ENCODE data around the gene CCDC178. TPM values are rescaled to one million over a fixed set of nuclear protein-coding genes. Genes with fewer than 3 reads are reported as not detected.
"Not testable (repeated sequence)": the region's sequence is repeated elsewhere in the genome, so short reads cannot be mapped to it uniquely, and the experiment has no call there.

The CCDC178 gene
- total RNA-seq, 1 donor from 2014 or later: not detected

- intact Hi-C loops (cut with micrococcal nuclease): loop anchor here (5.0 kb wide), 1 partner anchor 1556 kb away; no protein-coding TSS in a partner anchor
These were observed 208.8 kb downstream of the CCDC178 start for GRCh38 chr18:33231474-33232317.

- intact Hi-C loops (cut with micrococcal nuclease): no loop called here
These were observed 228.2 kb downstream of the CCDC178 start for GRCh38 chr18:33212363-33212762.

- intact Hi-C loops (cut with micrococcal nuclease): no loop called here
These were observed 229.8 kb downstream of the CCDC178 start for GRCh38 chr18:33210575-33211189.

GRCh38 chr18:33205777-33206176 is 234.7 kb downstream of the CCDC178 start:
- intact Hi-C loops (cut with micrococcal nuclease): no loop called here

- intact Hi-C loops (cut with micrococcal nuclease): loop anchor here (5.0 kb wide), 1 partner anchor 49 kb away; no protein-coding TSS in a partner anchor
These were observed 239.0 kb downstream of the CCDC178 start for GRCh38 chr18:33201509-33201926.

GRCh38 chr18:33195795-33196194 is 244.7 kb downstream of the CCDC178 start:
- intact Hi-C loops (cut with micrococcal nuclease): no loop called here

- intact Hi-C loops (cut with micrococcal nuclease): no loop called here
These were observed 245.7 kb downstream of the CCDC178 start for GRCh38 chr18:33194793-33195192.

- intact Hi-C loops (cut with micrococcal nuclease): no loop called here
These were observed 255.6 kb downstream of the CCDC178 start for GRCh38 chr18:33184958-33185357.

GRCh38 chr18:33184175-33184574 is 256.3 kb downstream of the CCDC178 start:
- intact Hi-C loops (cut with micrococcal nuclease): no loop called here

GRCh38 chr18:33183136-33183535 is 257.4 kb downstream of the CCDC178 start:
- intact Hi-C loops (cut with micrococcal nuclease): no loop called here

GRCh38 chr18:33181016-33181415 is 259.5 kb downstream of the CCDC178 start:
- intact Hi-C loops (cut with micrococcal nuclease): no loop called here

GRCh38 chr18:33169218-33169617 is 271.3 kb downstream of the CCDC178 start:
- intact Hi-C loops (cut with micrococcal nuclease): no loop called here

- intact Hi-C loops (cut with micrococcal nuclease): not testable (repeated sequence)
These were observed 276.4 kb downstream of the CCDC178 start for GRCh38 chr18:33164121-33164520.

- intact Hi-C loops (cut with micrococcal nuclease): no loop called here
These were observed 279.4 kb downstream of the CCDC178 start for GRCh38 chr18:33161131-33161530.

GRCh38 chr18:33159151-33159550 is 281.4 kb downstream of the CCDC178 start:
- intact Hi-C loops (cut with micrococcal nuclease): no loop called here

GRCh38 chr18:33157893-33158292 is 282.6 kb downstream of the CCDC178 start:
- intact Hi-C loops (cut with micrococcal nuclease): no loop called here

GRCh38 chr18:33156906-33157470 is 283.5 kb downstream of the CCDC178 start:
- intact Hi-C loops (cut with micrococcal nuclease): no loop called here

- intact Hi-C loops (cut with micrococcal nuclease): loop anchor here (5.0 kb wide), 1 partner anchor 48 kb away; no protein-coding TSS in a partner anchor
These were observed 286.5 kb downstream of the CCDC178 start for GRCh38 chr18:33154049-33154448.

GRCh38 chr18:33152376-33152775 is 288.1 kb downstream of the CCDC178 start:
- intact Hi-C loops (cut with micrococcal nuclease): loop anchor here (5.0 kb wide), 1 partner anchor 50 kb away; no protein-coding TSS in a partner anchor

GRCh38 chr18:33147811-33148210 is 292.7 kb downstream of the CCDC178 start:
- intact Hi-C loops (cut with micrococcal nuclease): not testable (repeated sequence)

- intact Hi-C loops (cut with micrococcal nuclease): no loop called here
These were observed 294.5 kb downstream of the CCDC178 start for GRCh38 chr18:33146014-33146413.

Measured in T-helper 2 cell treated with Interferon-gamma antibody and Interleukin-4, amounts not matched to agents 100 ng/mL and 5 ng/mL, for 36 hours (primary cell).